ENCODE data around the gene CAPZB. TPM values are rescaled to one million over a fixed set of nuclear protein-coding genes. Genes with fewer than 3 reads are reported as not detected.

Gene CAPZB
- total and polyA plus RNA-seq, 2 experiments from 2014 or later = 86.2 to 278 TPM

DNA sequence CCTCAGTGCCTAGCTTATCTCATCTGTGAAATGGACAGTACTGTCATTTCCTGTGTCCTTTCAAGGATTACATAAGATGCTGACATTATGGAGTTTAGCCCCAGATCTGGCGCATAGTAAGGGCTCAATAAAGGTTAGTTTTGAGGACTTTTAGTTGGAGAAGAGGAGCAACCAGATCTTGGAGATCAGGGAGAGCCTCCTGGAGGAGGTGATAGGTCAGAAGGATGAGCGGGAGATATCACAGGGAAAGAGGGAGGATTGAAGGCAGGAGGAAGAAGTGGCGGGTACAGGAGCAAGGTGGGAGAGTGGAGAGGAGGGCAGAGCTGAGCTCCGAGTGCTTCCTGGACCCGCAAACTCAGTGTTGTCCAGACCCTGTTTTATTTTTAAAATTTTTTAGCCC, 155.7 kb downstream of the CAPZB start:
- no peak overlapping the region for H3K4me3 ChIP-seq
- TF ChIP-seq, protein P1, sequence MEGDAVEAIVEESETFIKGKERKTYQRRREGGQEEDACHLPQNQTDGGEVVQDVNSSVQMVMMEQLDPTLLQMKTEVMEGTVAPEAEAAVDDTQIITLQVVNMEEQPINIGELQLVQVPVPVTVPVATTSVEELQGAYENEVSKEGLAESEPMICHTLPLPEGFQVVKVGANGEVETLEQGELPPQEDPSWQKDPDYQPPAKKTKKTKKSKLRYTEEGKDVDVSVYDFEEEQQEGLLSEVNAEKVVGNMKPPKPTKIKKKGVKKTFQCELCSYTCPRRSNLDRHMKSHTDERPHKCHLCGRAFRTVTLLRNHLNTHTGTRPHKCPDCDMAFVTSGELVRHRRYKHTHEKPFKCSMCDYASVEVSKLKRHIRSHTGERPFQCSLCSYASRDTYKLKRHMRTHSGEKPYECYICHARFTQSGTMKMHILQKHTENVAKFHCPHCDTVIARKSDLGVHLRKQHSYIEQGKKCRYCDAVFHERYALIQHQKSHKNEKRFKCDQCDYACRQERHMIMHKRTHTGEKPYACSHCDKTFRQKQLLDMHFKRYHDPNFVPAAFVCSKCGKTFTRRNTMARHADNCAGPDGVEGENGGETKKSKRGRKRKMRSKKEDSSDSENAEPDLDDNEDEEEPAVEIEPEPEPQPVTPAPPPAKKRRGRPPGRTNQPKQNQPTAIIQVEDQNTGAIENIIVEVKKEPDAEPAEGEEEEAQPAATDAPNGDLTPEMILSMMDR (IDR thresholded peaks at IDR 0.05; ENCODE audit: low read depth, low read length) = no peak
- H3K4me1 ChIP-seq (ENCODE audit: low read depth) = no peaks in the 10 kb centered on the region
- no peaks in the 10 kb centered on the region for H3K9me3 ChIP-seq (ENCODE audit: low read depth)
- H3K27me3 ChIP-seq = no peaks in the 10 kb centered on the region
- H3K36me3 ChIP-seq = peaks cover 5% of the 10 kb centered on the region
- DNase-seq (ENCODE audit: low read depth in 1 of 2, low spot score in 1 of 2) = no peak
- no peak overlapping the region for H3K27ac ChIP-seq

DNA sequence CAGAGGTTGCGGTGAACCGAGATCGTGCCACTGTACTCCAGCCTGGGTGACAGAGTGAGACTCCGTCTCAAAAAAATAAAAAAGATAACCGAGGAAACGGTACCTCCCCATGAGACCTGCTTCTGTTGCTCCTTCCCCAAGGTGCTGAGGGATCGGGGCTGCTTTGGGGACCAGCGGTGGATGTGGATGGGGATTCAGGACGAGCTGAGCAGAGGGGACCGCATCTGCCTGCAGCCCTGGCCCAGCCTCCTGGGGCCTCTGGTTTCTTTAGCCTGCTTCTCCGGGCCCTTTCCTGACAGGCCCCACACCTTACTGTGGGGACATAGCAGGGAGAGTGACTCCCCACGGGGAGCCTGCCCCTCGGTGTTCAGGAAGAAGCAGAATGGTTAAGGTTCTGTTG, 156.2 kb downstream of the CAPZB start:
- Histone ChIP-seq H3K36me3 (peaks cover 5% of the 10 kb centered on the region), H3K9me3 (ENCODE audit: low read depth) (no peaks in the 10 kb centered on the region), H3K4me1 (ENCODE audit: low read depth) (no peaks in the 10 kb centered on the region), H3K27ac (no peak overlapping the region), H3K27me3 (no peaks in the 10 kb centered on the region), H3K4me3 (no peak overlapping the region)
- DNase-seq (ENCODE audit: low read depth in 1 of 2, low spot score in 1 of 2) = no peak
- TF ChIP-seq, protein P1 (IDR thresholded peaks at IDR 0.05; ENCODE audit: low read depth, low read length) = no peak

DNA sequence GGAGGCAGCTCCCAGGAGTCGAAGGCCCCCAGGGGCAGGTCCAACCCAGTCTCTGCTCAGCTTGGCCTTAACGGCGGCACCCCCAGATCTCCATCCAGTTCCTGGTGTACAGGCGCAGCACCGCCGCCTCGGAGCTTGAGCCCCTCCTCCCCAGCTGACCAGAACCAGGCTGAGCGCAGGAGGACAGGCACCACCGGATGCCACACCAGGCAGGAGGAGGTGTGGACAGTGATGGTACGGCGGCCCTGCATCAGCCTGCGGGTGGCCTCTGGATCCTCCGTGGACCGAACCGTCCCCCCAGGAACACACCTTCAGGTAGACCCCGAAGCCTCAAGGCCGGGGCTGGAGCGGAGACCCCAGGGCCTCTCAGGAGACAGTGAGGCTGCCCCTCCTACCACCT, 156.9 kb downstream of the CAPZB start:
- Histone ChIP-seq H3K36me3 (peaks cover 5% of the 10 kb centered on the region), H3K9me3 (ENCODE audit: low read depth) (no peaks in the 10 kb centered on the region), H3K4me1 (ENCODE audit: low read depth) (no peaks in the 10 kb centered on the region), H3K4me3 (no peak overlapping the region), H3K27me3 (no peaks in the 10 kb centered on the region), H3K27ac (no peak overlapping the region)
- TF ChIP-seq, protein P1 (IDR thresholded peaks at IDR 0.05; ENCODE audit: low read depth, low read length) = no peak
- DNase-seq (ENCODE audit: low read depth in 1 of 2, low spot score in 1 of 2) = no peak

DNA sequence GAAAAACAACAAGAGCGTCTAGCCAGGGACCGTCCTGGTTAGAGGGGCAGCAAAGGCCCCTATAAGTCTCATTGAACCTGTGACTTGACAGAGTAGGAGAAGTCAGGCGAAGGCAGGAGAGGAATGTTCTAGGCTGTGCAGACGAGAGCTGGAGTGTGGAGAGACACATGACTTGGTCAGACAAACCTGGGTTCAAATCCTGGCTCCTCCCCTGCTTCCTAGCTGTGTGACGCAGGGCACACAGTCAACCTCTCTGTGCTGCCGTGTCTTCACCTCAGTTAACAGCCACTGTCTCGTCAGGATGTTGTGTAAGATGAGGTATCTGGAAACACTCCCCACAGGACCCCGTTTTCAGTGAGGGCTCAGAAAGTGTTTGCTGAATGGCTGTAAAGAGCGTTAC, 157.6 kb downstream of the CAPZB start:
- Histone ChIP-seq H3K4me1 (ENCODE audit: low read depth) (no peaks in the 10 kb centered on the region), H3K4me3 (no peak overlapping the region), H3K9me3 (ENCODE audit: low read depth) (no peaks in the 10 kb centered on the region), H3K36me3 (peaks cover 5% of the 10 kb centered on the region), H3K27me3 (no peaks in the 10 kb centered on the region), H3K27ac (no peak overlapping the region)
- DNase-seq (ENCODE audit: low read depth in 1 of 2, low spot score in 1 of 2) = no peak
- TF ChIP-seq, protein P1 (IDR thresholded peaks at IDR 0.05; ENCODE audit: low read depth, low read length) = no peak

DNA sequence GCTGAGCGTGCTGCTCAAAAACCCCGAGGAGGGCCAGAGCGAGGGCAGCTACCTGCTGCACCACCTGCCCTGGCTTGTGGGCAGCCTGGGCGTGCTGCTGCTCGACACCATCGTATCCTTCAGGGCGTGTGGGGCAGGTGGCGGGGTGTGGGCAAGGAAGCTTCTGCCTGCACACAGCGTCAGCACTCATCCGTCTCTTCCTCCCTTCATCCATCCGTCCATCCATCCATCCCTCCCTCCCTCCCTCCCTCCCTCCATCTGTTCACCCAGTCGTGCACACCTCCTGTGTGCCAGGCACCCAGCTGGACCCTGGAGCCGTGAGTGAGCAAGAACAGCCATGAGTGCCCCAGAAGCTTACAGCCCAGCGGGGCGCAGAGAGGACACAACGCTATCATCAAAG, 158.0 kb downstream of the CAPZB start:
- H3K4me3 ChIP-seq = no peak overlapping the region
- no peaks in the 10 kb centered on the region for H3K4me1 ChIP-seq (ENCODE audit: low read depth)
- TF ChIP-seq, protein P1 (IDR thresholded peaks at IDR 0.05; ENCODE audit: low read depth, low read length) = no peak
- peaks cover 5% of the 10 kb centered on the region for H3K36me3 ChIP-seq
- DNase-seq (ENCODE audit: low read depth in 1 of 2, low spot score in 1 of 2) = no peak
- H3K27me3 ChIP-seq = no peaks in the 10 kb centered on the region
- no peaks in the 10 kb centered on the region for H3K9me3 ChIP-seq (ENCODE audit: low read depth)
- no peak overlapping the region for H3K27ac ChIP-seq

DNA sequence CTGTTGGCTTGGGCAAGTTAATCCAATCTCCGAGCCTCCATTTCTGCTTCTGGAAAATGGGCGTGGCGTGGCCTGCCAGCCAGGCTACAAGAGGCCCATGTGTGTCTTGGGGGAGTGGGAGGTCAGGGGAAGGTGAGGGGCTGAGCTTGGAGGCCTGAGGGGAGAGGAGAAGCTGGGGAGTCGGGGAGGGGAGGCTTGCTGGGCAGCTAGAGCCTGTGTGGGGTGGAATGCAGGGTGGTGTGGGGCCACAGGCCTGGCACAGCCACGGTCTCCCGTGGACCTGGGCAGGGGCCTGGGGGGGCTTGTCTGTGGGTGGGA, 158.6 kb downstream of the CAPZB start:
- TF ChIP-seq, protein P1 (IDR thresholded peaks at IDR 0.05; ENCODE audit: low read depth, low read length) = no peak
- DNase-seq (ENCODE audit: low read depth in 1 of 2, low spot score in 1 of 2) = no peak
- no peak overlapping the region for H3K4me3 ChIP-seq
- H3K9me3 ChIP-seq (ENCODE audit: low read depth) = no peaks in the 10 kb centered on the region
- H3K4me1 ChIP-seq (ENCODE audit: low read depth) = no peaks in the 10 kb centered on the region
- H3K27ac ChIP-seq = no peak overlapping the region
- H3K27me3 ChIP-seq = no peaks in the 10 kb centered on the region
- peaks cover 5% of the 10 kb centered on the region for H3K36me3 ChIP-seq
